Sigmoid colon (tissue), 7 donors: ENCODE data around the gene A2M. TPM values are rescaled to one million over a fixed set of nuclear protein-coding genes. Genes with fewer than 3 reads are reported as not detected.

Experiments
- DNase-seq: peaks from one replicate; pipeline ENCODE4 v3.0.0-alpha.2; 2019
- H3K27ac ChIP-seq, 4 donors: fragments of 200-600 bp; sonication (generic); one replicate each; pipeline ENCODE4 v1.5.1; 2016 to 2019; ENCODE audit warnings: mild to moderate bottlenecking in 1 of 4
- H3K27me3 ChIP-seq, 3 donors: fragments of 200-600 bp; sonication (generic); one replicate each; pipeline ENCODE4 v1.5.1; 2019; ENCODE audit warnings: mild to moderate bottlenecking in 1 of 3
- H3K36me3 ChIP-seq, 4 donors: fragments of 200-600 bp; sonication (generic); one replicate each; pipeline ENCODE4 v1.5.1; 2016 to 2019
- H3K4me1 ChIP-seq, 4 donors: fragments of 200-600 bp; sonication (generic); one replicate each; pipeline ENCODE4 v1.5.1; 2017 to 2019
- H3K4me3 ChIP-seq, 4 donors: fragments of 200-600 bp; sonication (generic); one replicate each; pipeline ENCODE4 v1.5.1; 2017 to 2019; ENCODE audit warnings: mild to moderate bottlenecking in 2 of 4, moderate library complexity in 1 of 4
- H3K9me3 ChIP-seq, 4 donors: fragments of 200-600 bp in 3 of 4; sonication (generic) in 3 of 4; one replicate each; pipeline versions ENCODE4 v1.5.1 to v1.6.1; 2013 to 2019
- CTCF ChIP-seq, 4 experiments: fragments of 450-650 bp in 3 of 4; fragments of 200-600 bp in 1 of 4; IDR thresholded peaks; one replicate each; pipeline ENCODE4 v1.5.1; 2016 to 2019; ENCODE audit warnings: antibody characterized with exemption in 4 of 4, mild to moderate bottlenecking in 3 of 4, moderate library complexity in 2 of 4
- EP300 ChIP-seq, 4 donors: sonication (generic); formaldehyde crosslinking; IDR thresholded peaks; one replicate each; pipeline ENCODE4 v1.6.1; 2017; ENCODE audit warnings: antibody characterized with exemption in 4 of 4
- POLR2A ChIP-seq, 2 donors: fragments of 450-650 bp; IDR thresholded peaks; one replicate each; pipeline ENCODE4 v1.6.1; 2016; ENCODE audit warnings: antibody characterized with exemption in 2 of 2, mild to moderate bottlenecking in 2 of 2, moderate library complexity in 2 of 2
- POLR2AphosphoS5 ChIP-seq, 4 donors: sonication (generic); formaldehyde crosslinking; IDR thresholded peaks; one replicate each; pipeline ENCODE4 v1.6.1; 2017; ENCODE audit warnings: antibody characterized with exemption in 4 of 4
- WGBS, 2 donors: extraction: QIAGEN DNeasy Blood & Tissue Kit; methylation state at CpG; one replicate each; pipeline ENCODE4 v1.1.7; 2013; 5-methylcytosine and 5-hydroxymethylcytosine counted together
- intact Hi-C: fragments of 100-400 bp; cut with DNase I; formaldehyde crosslinking; loops from one replicate; pipeline ENCODE4 v1.15.1; 2023
- polyA plus RNA-seq, 3 donors: library from polyadenylated mRNA; stranded (reverse); fragments of 200-250 nt; gene quantifications; one replicate each; pipeline ENCODE4 v1.2.3, GENCODE V29; 2013
- total RNA-seq, 4 donors: library from RNA; depleted of rRNA; stranded (reverse); fragments of >200 nt; gene quantifications; one replicate each; pipeline ENCODE4 v1.1.0, GENCODE V29; 2016
- donor health status: healthy with polysubstance abuse.
- donor health status: Bipolar disorder and iron deficiency.
- donor health status: healthy.

The A2M gene
- total and polyA plus RNA-seq, 7 donors = 34.2 to 296 (median 195) TPM

GRCh38 chr12:9065607-9065856 lies 50.2 kb downstream of the A2M start:
- no peak for TF ChIP-seq POLR2AphosphoS5 (IDR thresholded peaks at IDR 0.05)
- TF ChIP-seq EP300 (IDR thresholded peaks at IDR 0.05) = no peak
- TF ChIP-seq CTCF (IDR thresholded peaks at IDR 0.05) = no peak
- no peak for TF ChIP-seq POLR2A (IDR thresholded peaks at IDR 0.05)
- 86 to 95% methylated on average over 1 of the region's 1 CpG for WGBS, 2 donors
- Histone ChIP-seq H3K36me3 (peaks cover 3 to 34% (median 19%) of the 10 kb centered on the region in 4 donors), H3K4me1 (peaks cover 0 to 16% (median 13%) of the 10 kb centered on the region in 4 donors), H3K4me3 (peak overlapping the region; percentile 73 to 95 (median 88)), H3K27me3 (no peaks in the 10 kb centered on the region), H3K9me3 (no peaks in the 10 kb centered on the region), H3K27ac (peak overlapping the region; percentile 96 to 100 (median 99))
- intact Hi-C loops = loop anchor here (2.0 to 10.0 kb wide), 3 partner anchors 49 to 381 kb away; partner anchors contain the start of genes A2M and PHC1
- DNase-seq = no peak

GRCh38 chr12:9064815-9065606 lies 50.7 kb downstream of the A2M start:
- TF ChIP-seq POLR2AphosphoS5 (IDR thresholded peaks at IDR 0.05) (peak; percentile 94 to 99 (median 96)), CTCF (IDR thresholded peaks at IDR 0.05) (no peak), POLR2A (IDR thresholded peaks at IDR 0.05) (peak; percentile 89 to 94)
- Histone ChIP-seq H3K9me3 (no peaks in the 10 kb centered on the region), H3K4me3 (peak overlapping the region; percentile 73 to 95 (median 88)), H3K36me3 (peaks cover 0 to 29% (median 14%) of the 10 kb centered on the region in 4 donors), H3K27ac (peak overlapping the region; percentile 96 to 100 (median 99)), H3K4me1 (peaks cover 0 to 16% (median 13%) of the 10 kb centered on the region in 4 donors), H3K27me3 (no peaks in the 10 kb centered on the region)
- peak; percentile 89 for DNase-seq
- intact Hi-C loops = loop anchor here (2.0 to 10.0 kb wide), 3 partner anchors 50 to 380 kb away; partner anchors contain the start of genes A2M and PHC1
- 19 to 32% methylated on average over 45 of the region's 45 CpGs for WGBS, 2 donors

GRCh38 chr12:9064201-9064814 lies 51.4 kb downstream of the A2M start:
- Histone ChIP-seq H3K27ac (peak overlapping the region; percentile 96 to 100 (median 99)), H3K4me1 (peaks cover 0 to 16% (median 13%) of the 10 kb centered on the region in 4 donors), H3K27me3 (no peaks in the 10 kb centered on the region), H3K4me3 (peak overlapping the region; percentile 73 to 95 (median 88)), H3K36me3 (peaks cover 0 to 22% (median 10%) of the 10 kb centered on the region in 4 donors), H3K9me3 (no peaks in the 10 kb centered on the region)
- TF ChIP-seq POLR2AphosphoS5 (IDR thresholded peaks at IDR 0.05) = peak; percentile 30 to 71 (median 58)
- TF ChIP-seq EP300 (IDR thresholded peaks at IDR 0.05) = no peak
- TF ChIP-seq CTCF (IDR thresholded peaks at IDR 0.05) = peak in 2 of 4 experiments; percentile 21 to 37
- peak; percentile 15 to 16 for TF ChIP-seq POLR2A (IDR thresholded peaks at IDR 0.05)
- DNase-seq = peak; percentile 79
- WGBS, 2 donors = 2 to 3% methylated on average over 51 of the region's 51 CpGs
- intact Hi-C loops = loop anchor here (2.0 to 10.0 kb wide), 3 partner anchors 50 to 380 kb away; partner anchors contain the start of genes A2M and PHC1

GRCh38 chr12:9052610-9053009 lies 63.1 kb downstream of the A2M start:
- TF ChIP-seq POLR2AphosphoS5 (IDR thresholded peaks at IDR 0.05) = no peak
- no peak for TF ChIP-seq CTCF (IDR thresholded peaks at IDR 0.05)
- TF ChIP-seq POLR2A (IDR thresholded peaks at IDR 0.05) = no peak
- no peak for TF ChIP-seq EP300 (IDR thresholded peaks at IDR 0.05)
- Histone ChIP-seq H3K36me3 (no peaks in the 10 kb centered on the region), H3K4me1 (no peaks in the 10 kb centered on the region), H3K27me3 (no peaks in the 10 kb centered on the region), H3K27ac (no peak overlapping the region), H3K9me3 (no peaks in the 10 kb centered on the region), H3K4me3 (no peak overlapping the region)
- intact Hi-C loops = no loop called here
- WGBS, 2 donors = 84 to 85% methylated on average over 1 of the region's 1 CpG
- DNase-seq = no peak
